Measurements from ENCODE around the gene ATP8A2. TPM values are rescaled to one million over a fixed set of nuclear protein-coding genes. Genes with fewer than 3 reads are reported as not detected.
"Not testable (repeated sequence)": the region's sequence is repeated elsewhere in the genome, so short reads cannot be mapped to it uniquely, and the experiment has no call there.

ATP8A2 gene
- total RNA-seq, 2 experiments from 2014 or later: 0.92 to 0.94 TPM

- DNase-seq: no peak
- ChIA-PET POLR2A (no interaction called here), CTCF (no interaction called here)
- H3K4me3 Mint-ChIP-seq: no peak overlapping the region
- H3K27ac Mint-ChIP-seq: no peak overlapping the region
- peaks cover 7% of the 10 kb centered on the region for H3K4me1 Mint-ChIP-seq (ENCODE audit: low read depth)
- no peaks in the 10 kb centered on the region for H3K27me3 Mint-ChIP-seq
- no peak for ATAC-seq
- no peaks in the 10 kb centered on the region for H3K9me3 Mint-ChIP-seq
- H3K36me3 Mint-ChIP-seq (ENCODE audit: low read depth): no peaks in the 10 kb centered on the region
- intact Hi-C loops (cut with micrococcal nuclease): no loop called here
- no peak for TF ChIP-seq CTCF (IDR thresholded peaks at IDR 0.05)
Observed at GRCh38 chr13:25951831-25952230, 580.1 kb downstream of the ATP8A2 start.

GRCh38 chr13:25954080-25954479, 582.3 kb downstream of the ATP8A2 start:
- CTCF ChIA-PET; H3K4me3 Mint-ChIP-seq; H3K4me1 Mint-ChIP-seq (ENCODE audit: low read depth); ATAC-seq; POLR2A ChIA-PET; H3K27me3 Mint-ChIP-seq; intact Hi-C loops (cut with micrococcal nuclease); H3K27ac Mint-ChIP-seq; H3K9me3 Mint-ChIP-seq; H3K36me3 Mint-ChIP-seq (ENCODE audit: low read depth): not testable (repeated sequence)
- peak; percentile 7 for DNase-seq

- DNase-seq; POLR2A ChIA-PET; CTCF ChIA-PET; intact Hi-C loops (cut with micrococcal nuclease); H3K9me3 Mint-ChIP-seq; H3K36me3 Mint-ChIP-seq (ENCODE audit: low read depth); H3K27ac Mint-ChIP-seq; H3K27me3 Mint-ChIP-seq; ATAC-seq; H3K4me3 Mint-ChIP-seq: not testable (repeated sequence)
- H3K4me1 Mint-ChIP-seq (ENCODE audit: low read depth): peaks cover 17% of the 10 kb centered on the region
Observed at GRCh38 chr13:25954943-25955342, 583.2 kb downstream of the ATP8A2 start.

GRCh38 chr13:25958986-25959385, 587.2 kb downstream of the ATP8A2 start:
- Mint-ChIP-seq H3K27ac (no peak overlapping the region), H3K4me1 (ENCODE audit: low read depth) (peaks cover 17% of the 10 kb centered on the region), H3K27me3 (no peaks in the 10 kb centered on the region), H3K36me3 (ENCODE audit: low read depth) (no peaks in the 10 kb centered on the region), H3K4me3 (no peak overlapping the region), H3K9me3 (peaks cover 4% of the 10 kb centered on the region)
- ChIA-PET POLR2A (no interaction called here), CTCF (no interaction called here)
- DNase-seq: no peak
- no peak for TF ChIP-seq CTCF (IDR thresholded peaks at IDR 0.05)
- intact Hi-C loops (cut with micrococcal nuclease): no loop called here
- ATAC-seq: no peak

GRCh38 chr13:25961294-25961693, 589.5 kb downstream of the ATP8A2 start:
- ChIA-PET POLR2A (no interaction called here), CTCF (no interaction called here)

GRCh38 chr13:25963674-25964073, 591.9 kb downstream of the ATP8A2 start:
- DNase-seq: no peak
- ChIA-PET POLR2A (no interaction called here), CTCF (no interaction called here)
- TF ChIP-seq CTCF (IDR thresholded peaks at IDR 0.05): no peak
- H3K4me1 Mint-ChIP-seq (ENCODE audit: low read depth): peaks cover 10% of the 10 kb centered on the region
- ATAC-seq: no peak
- H3K36me3 Mint-ChIP-seq (ENCODE audit: low read depth): no peaks in the 10 kb centered on the region
- H3K9me3 Mint-ChIP-seq: no peaks in the 10 kb centered on the region
- H3K27me3 Mint-ChIP-seq: no peaks in the 10 kb centered on the region
- intact Hi-C loops (cut with micrococcal nuclease): no loop called here
- H3K4me3 Mint-ChIP-seq: no peak overlapping the region
- H3K27ac Mint-ChIP-seq: no peak overlapping the region

More at GRCh38 chr13:25961294-25961693, 589.5 kb downstream of the ATP8A2 start:
- Mint-ChIP-seq H3K27me3 (no peaks in the 10 kb centered on the region), H3K4me3 (no peak overlapping the region), H3K27ac (no peak overlapping the region), H3K36me3 (ENCODE audit: low read depth) (no peaks in the 10 kb centered on the region), H3K9me3 (peaks cover 4% of the 10 kb centered on the region), H3K4me1 (ENCODE audit: low read depth) (peaks cover 10% of the 10 kb centered on the region)
- ATAC-seq: no peak
- no peak for DNase-seq
- TF ChIP-seq CTCF (IDR thresholded peaks at IDR 0.05): no peak
- intact Hi-C loops (cut with micrococcal nuclease): no loop called here
